ENCODE measurements around the gene GNRHR.
"Not testable (repeated sequence)": the region's sequence is repeated elsewhere in the genome, so short reads cannot be mapped to it uniquely, and the experiment has no call there.

Gene GNRHR

DNA sequence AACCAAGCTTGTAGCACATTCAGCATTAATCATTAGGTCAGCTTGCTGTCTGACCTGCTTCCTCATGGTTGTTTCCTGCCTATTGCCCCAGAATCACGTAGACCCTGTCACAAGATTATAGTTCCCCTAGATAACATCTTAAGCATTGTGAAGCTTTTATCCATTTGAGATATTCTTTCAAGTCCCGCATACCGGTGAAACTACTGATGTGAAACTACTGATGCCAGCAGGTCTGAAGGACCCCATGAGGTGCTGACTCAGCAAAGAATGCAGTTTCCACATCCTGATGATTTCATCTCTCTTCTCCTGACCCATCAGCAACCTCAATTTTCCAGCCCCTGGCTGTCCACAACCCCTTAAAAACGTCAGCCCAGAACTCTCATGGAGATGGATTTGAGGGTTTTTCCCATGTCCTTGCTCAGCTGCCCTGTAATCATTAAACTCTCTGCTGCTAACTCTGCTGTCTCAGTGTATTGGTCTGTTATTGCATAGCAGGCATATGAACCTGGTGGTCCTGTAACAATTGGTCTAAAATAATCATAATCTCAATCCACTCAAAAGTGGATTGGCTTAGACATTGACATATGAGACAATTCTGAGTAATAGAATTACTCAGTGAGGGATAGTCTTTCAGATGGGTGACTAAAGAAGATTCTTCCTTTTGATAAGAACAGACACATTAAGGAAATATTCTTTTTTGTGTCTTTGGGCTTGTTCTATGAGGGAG lies 26.9 kb downstream of the GNRHR start:
- DNase-seq, result no peak

DNA sequence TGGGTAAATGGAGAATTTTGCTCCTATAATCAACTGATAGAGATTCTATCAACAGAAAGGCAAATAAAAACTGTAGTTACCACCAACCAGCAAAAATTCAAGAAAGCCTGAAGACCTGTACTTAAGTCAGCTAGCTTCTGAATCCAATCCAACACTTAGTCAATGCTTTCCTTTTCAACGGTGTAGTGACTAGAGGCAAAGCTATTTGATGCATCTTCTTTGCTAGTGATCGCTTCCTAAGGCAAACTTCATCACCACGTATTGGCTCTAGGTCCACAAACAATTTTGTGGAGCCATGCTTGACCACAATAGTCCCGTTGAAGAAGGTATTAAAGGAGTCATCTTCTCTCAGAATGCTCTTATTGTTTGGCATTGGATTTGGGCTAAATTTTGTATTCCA lies 28.2 kb downstream of the GNRHR start:
- no peak for DNase-seq

DNA sequence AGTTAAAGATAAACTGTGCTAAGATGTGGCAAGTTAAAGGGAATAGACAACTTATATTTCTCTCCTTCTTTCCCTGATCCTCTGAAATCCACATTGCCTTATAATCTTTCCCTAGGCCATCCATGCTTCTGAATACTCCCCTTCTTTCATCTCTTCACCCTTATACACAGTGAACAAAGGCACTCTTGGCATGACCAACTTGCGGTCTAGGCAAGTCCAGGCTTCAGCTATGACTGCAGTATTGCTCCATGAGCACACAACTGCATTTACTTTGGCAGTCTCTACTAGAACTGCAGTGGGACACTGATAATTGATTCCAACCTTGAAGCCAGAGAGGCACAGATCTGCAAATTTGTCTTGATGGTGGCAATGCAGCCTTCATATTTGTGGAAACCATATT lies 29.1 kb downstream of the GNRHR start:
- DNase-seq, result no peak

DNA sequence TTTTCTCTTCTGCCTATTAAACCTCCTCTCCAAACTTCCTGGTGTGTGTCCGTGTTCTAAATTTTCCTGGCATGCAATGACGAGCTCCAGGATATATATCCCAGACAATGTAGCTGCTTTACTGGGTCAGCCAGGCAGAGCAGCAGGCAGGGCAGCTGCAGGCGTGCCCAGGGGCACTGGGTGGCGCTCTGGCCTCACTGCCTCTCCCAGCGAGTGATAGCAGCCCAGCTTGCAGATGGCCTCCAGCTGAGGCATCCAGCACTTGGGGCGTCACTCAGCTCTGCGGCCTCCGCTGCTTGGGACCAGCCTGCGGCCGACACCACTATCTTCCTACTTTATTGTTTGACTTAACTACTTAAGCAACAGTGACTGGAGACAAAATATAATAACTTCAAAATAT lies 30.2 kb downstream of the GNRHR start:
- peak in 1 of 56 donors; percentile 18 for DNase-seq

DNA sequence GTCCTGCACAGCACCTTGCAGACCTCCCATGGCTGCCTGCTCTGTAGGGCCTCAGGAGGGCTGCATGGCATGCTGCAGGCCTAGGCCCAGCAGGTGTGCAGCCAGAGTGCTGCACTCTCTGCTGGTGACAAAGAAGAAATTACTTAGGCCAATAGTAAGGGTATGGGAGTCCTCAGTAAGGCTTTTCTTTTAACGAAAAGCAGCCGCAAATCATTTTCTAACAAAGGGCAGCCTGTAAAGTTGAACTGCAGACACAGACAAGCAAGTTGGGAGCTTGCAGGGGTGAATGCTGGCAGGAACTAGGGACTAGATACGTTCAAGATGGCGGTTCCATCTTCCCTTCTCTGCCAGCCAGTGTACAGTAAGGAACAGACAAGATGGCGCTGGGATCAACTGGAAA lies 30.8 kb downstream of the GNRHR start:
- DNase-seq, result no peak

DNA sequence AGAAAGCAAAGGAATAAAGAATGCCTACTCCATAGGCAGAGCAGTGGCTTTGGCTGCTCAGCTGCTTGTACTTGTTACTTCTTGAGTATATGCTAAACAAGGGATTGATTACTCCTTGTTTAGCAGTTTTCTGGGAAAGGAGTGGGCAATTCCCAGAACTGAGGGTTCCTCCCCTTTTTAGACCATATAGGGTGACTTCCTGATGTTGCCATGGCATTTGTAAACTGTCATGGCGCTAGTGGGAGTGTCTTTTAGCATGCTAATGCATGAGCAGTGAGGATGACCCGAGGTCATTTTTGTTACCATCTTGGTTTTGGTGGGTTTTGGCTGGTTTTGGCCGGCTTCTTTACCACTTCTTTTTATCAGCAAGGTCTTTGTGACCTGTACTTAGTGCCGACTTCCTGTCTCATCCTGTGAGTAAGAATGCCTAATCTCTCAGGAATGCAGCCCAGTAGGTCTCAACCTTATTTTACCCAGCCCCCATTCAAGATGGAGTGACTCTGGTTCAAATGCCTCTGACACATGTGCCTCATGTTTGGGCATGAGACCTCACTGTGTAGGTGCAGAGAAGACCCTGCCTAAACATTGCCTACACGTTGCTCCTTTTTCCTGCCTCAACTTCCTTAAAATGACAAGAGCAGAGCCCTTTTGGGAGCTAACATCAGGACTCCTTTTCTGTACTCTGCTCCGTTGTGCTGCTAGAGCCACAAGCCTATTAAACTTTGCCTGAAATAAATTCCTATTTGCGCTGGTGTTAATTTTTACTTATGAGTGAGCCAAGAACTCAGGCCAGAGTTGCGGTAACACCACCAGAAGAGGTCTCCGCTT lies 32.2 kb downstream of the GNRHR start:
- no peak for DNase-seq

DNA sequence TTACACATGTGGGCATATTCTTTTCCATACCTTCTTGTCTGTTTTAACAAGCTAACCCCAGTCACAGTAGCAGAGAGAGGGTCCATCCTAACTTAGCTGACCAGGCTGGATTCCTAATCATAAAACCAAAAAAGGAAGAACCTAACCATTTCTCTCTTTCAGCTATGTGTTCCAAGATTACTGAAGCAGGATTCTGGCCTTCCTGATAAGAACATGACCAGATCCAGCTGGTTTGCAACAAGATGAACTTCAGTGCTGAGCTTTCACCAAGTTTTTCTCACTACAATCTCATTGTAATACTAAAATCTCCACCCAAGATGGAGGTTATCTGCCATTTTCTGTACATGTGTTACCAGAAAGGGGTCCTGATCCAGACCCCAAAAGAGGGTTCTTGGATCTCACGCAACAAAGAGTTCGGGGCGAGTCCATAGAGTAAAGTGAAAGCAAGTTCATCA lies 32.8 kb downstream of the GNRHR start:
- DNase-seq, result no peak

DNA sequence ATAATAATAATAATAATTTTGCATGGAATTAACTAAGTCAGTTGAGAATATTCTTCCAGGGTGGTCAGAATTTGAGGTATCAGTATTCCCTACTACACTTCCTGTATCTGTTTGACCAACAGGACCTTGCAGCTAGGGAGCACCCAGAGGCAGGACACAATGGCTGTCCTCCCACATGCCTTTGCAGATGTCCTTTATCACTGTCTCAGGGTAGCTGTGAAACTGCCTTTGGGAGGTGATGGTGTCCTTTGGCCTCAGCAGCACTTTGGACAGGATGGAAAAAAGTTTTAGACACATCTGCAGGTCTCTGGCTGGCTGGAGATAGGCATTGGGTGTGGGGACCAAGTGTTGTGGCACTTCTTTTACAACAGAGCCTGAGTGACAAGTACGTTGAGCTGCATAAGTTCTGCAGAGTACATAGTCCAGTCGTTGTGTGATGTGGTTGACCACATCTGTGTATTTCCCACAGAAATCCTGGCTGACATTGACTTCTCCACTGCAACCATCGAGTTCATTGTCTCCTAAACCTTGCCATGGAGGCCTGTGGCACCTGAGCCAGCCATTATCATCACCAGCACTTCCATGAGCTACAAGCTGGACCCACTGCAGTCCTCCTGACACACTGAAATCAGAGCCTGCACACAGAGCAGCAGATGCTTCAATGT lies 34.1 kb downstream of the GNRHR start:
- no peak for DNase-seq

DNA sequence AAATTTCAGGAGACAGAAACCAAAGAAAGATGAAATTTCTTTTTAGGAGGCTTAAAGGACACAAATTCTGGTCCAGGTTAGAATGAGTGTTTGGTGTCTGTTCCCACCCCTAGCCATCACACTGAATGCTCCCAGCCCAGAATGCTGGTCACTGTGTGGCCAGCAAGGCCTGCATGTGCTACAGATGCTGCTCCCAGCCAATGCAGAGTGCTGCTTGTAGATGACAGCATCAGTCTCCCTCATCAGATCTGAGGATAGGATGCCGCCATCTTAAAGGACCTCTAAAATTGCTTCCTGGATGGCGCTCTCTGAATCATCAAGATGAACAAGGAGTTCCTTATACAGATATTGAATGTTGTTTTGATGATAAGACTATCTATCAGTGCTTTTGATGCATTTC lies 35.3 kb downstream of the GNRHR start:
- no peak for DNase-seq

DNA sequence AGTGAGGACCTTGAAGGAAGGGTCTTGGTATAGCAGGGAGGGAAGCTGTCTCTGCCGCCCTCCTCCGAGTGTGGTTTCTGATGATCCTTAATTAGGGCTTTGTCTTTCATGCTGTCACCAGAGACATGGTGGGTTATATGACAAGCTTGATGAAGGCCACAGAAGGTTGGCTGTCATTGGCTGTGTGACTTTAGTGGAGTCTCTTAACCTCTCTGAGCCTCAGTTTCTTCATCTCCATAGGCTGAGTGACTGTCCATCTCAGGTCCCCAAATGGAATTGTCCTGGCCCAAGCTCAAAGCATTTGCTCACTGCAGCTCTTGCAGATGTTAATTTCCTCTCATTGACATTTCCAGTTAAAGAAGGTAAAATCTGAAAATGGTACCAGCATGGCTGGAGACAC lies 36.6 kb downstream of the GNRHR start:
- DNase-seq, result no peak

DNA sequence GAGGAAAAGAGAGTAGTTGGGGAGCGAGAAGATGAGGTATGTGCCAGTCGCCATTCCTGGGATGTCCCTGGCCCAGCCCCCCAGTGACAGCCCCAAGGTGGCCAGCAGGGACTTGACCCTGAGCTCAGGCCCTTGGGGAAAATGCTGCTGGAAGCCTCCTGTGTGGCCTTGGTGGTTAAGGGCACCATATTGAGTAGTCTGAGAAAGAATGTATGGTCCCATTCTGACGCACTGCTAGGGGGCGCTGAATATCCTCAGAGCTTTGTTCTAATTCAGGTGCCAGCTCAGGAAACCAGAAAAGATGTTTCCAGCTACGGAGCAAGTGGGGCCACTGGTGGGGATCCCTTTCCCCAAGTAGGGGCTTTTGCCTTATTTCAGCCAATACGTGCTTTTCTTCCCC lies 39.2 kb downstream of the GNRHR start:
- DNase-seq, result no peak

DNA sequence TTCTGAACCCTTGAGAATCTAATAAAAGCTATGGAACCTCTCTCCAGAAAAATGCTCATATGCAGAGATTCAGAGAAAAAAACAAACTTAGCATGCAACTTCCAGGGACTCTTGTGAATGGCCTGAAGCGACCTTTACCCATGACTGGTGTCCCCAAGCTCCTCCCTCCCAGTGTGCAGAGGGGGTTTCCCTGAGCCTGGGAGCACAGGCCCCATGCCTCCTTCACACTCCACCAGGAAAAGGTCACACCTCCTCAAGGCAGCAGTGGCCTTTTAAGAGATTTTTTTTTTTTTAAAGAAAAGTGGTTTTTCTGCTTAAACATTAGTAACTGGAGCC lies 40.0 kb downstream of the GNRHR start:
- no peak for DNase-seq

DNA sequence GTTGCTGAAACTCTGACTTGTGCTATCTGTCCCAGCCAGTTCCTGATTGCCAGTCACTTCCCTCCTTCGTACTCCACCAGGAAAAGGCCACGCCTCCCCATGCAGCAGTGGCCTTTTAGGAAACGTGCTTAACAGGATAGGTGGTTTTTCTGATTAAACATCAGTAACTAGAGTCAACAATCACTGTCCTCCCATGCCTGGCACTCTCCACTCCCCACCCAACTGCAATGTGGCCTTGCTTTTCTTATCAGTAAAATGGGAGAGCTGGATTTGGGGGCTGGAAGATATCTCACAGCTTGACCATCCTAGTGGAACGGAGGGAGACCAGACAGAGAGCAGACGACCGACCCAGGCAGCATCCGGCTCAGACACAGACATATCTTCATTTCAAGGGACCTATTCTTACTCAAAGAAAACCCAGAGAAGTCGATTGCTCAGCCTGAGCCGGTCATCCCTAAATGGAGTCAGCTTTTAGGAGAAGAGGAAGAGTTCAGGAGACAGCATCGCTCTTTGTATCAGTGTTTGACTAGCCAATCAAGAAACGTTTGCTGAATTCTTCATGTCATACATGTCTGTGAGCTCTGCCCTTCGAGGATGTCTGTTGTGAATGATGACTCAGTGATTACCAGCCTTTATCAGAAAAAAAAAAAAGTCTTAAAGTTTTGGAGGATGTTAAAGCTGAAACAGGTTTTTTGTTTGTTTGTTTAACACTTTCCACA lies 40.5 kb downstream of the GNRHR start:
- DNase-seq, result no peak

DNA sequence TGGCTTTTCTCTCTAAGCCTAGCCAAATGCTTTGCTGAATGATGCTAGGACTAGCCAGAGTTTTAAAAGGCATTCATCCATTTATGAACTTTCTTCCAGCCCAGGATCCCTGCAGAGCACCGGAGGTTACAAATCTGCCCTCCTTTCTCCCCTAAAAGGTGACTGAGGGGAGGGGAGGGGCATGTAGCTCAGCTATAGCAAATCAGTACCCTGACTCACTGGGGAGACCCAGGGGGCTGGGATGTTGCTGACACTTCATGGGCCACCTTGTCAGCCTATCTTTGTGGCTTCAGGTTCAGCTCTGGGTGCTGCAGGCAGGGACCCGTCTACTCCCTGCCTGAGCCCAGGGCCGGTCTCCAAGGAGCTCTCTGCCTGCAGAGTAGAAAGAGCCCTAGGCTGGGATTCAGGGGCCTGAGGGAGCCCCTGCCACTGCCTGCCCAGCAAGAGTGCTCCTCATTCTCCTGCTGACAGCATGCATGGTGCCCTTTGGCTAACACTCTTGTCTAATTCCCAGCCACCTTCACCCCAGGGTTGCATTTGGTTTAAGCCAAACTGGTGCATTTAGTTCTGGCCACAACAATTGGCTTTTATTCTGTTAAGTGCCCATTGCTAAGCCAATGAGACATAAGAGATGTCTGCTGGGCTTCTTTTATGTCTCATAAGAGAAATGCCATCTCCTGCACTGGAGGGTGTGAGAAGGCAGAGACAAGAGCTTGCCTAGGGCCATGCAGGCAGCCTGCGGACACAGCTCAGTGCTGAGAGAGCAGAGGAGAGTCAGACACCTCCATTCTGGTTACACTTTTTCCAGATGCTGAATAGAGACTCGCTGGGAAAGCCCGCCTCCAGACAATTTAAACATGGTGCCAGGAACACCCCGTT lies 41.3 kb downstream of the GNRHR start:
- no peak for DNase-seq

DNA sequence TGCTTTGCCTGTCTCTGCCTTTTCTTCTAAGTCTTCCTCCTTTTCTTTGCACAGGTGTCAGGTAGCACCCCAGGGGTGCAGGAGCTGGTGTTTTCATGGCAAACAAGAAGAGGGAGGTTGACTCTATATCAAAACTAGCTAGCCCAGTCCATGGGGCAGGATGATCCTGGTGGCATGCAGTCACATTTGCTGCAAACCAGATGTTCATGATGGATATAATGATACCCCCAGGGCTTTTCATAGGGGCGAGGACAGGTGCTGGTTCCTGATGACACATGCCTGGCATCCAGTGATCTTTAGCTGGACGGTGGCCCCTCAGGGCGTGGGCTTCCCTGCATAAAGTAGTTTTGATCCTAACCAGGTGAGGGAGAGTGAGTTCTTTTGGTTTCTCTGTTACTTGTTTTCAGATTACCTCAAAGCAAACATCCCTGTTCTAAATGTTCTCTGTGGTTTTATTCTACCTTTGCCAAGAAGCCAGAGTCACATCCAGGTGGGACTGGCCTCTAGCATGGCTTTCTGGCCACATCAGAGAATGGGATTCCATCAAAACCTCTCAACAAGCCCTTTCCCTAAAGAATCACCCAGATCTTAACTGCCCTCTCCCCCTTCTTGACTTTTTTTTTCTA lies 42.1 kb downstream of the GNRHR start:
- no peak for DNase-seq

DNA sequence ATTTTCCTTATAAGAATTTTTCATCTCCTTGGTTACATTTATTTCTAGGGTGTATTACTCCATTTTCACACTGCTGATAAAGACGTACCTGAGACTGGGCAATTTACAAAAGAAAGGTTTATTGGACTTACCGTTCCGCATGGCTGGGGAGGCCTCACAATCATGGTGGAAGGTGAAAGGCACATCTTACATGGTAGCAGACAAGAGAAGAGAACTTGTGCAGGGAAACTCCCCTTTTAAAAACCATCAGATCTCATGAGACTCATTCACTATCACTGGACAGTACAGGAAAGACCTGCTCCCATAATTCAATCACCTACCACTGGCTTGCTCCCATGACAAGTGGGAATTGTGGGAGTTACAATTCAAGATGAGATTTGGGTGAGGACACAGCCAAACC lies 47.5 kb downstream of the GNRHR start:
- not testable (repeated sequence) for DNase-seq

DNA sequence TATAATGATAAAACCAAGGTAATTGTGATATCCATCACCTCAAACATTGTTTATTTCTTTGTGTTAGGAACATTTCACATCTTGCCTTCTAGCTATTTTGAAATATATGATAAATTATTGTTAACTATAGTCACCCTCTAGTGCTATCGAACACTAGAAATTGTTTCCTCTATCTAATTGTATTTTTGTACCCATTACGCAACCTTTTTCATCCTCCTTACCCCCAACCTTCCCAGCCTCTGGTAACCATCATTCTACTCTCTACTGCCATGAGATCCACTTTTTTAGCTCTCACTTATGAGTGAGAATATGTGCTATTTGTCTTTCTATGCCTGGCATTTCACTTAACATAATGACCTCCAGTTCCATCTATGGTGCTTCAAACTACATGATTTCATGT lies 49.3 kb downstream of the GNRHR start:
- DNase-seq, result no peak

DNA sequence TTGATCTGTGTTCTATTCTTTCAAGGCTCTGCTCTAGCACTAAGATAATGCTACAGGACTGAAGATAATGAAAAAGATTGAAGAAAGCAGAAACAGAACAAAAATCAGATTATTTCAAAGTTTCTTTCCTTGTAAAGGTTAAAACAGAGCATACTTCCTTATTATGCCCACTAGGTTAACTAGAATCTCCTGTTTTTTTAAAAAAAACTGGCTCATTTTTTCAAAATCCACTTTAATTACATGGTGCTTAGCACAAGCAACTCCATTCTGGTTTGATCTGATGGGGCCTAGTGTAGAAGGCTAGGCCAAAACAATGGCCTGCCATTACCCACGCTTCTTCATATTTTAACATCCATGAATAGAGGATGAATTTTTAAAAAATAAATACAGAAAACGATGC lies 52.0 kb downstream of the GNRHR start:
- DNase-seq, result no peak

DNA sequence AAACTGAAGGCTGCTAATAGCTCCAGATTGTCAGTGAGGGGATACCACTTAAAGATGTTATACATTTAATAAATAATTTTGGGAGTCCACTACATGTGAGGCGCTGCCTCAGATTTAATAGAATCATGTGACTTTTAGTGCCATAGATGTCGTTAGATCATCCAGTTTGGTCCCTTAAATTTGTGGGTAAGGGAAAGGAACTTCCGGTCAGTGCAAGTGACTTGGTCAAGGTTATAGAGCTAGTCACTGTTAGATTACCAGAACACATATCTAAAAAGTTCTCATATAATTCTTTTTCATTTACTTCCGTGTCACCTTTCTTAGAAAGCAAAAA lies 52.7 kb downstream of the GNRHR start:
- no peak for DNase-seq

DNA sequence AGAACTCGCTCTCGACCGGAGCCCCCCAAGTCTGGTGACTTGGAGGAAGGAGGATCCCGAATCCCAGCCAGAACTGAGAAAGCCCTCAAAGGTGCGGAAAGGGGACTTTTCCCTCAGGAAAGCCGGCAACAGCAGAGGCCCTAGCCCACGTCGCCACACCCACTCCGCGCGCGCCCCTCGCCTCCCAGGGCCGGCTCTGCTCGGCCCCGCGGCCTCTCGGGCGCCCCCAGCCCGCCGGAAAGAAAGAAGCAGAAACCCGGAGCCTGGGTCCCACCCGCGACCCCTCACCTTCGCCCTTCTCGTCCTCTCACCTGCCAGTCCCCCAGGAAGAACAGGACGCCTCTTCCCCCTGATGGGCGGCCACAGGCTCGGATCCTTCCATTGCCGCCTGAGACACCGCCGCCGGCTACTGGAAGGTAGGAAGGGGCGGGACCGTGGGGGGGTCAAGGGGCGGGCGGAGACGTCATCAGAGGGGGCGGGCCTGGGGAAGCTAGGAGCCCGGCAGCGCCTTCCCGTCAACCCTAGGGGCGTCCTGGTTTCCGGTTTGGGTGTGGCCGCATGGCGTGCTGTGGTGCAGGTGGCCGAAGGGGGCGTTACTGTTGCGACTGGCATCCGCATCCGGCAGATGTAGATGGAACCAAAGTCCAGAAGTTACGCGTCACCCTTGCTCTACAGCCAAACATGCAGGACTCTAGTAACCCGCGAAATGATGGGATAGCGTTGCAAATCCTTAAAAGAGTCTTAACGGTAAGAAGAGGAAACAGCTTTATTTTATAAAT lies 53.3 kb downstream of the GNRHR start, which contains the start of gene UBA6:
UBA6 (minus strand) TSS at position 418 of the 779 bp plus-strand sequence; CDS start at position 382, 36 bp downstream.
- DNase-seq, result peak; percentile 49 to 97 (median 92)
